Gastroesophageal sphincter (tissue), 3 donors: ENCODE measurements around the gene SND1.

Experiments used
- CTCF ChIP-seq, 4 experiments: fragments of 200-600 bp in 2 of 4; fragments of 450-650 bp in 2 of 4; sonication (generic) in 1 of 4; IDR thresholded peaks; one replicate each; pipeline ENCODE4 v1.5.1; 2017 to 2019; ENCODE audit warnings: antibody characterized with exemption in 4 of 4, mild to moderate bottlenecking in 2 of 4, moderate library complexity in 2 of 4
- POLR2A ChIP-seq, 2 donors: fragments of 450-650 bp; IDR thresholded peaks; one replicate each; pipeline ENCODE4 v1.6.1; 2017; ENCODE audit warnings: antibody characterized with exemption in 2 of 2, mild to moderate bottlenecking in 2 of 2, moderate library complexity in 1 of 2

DNA sequence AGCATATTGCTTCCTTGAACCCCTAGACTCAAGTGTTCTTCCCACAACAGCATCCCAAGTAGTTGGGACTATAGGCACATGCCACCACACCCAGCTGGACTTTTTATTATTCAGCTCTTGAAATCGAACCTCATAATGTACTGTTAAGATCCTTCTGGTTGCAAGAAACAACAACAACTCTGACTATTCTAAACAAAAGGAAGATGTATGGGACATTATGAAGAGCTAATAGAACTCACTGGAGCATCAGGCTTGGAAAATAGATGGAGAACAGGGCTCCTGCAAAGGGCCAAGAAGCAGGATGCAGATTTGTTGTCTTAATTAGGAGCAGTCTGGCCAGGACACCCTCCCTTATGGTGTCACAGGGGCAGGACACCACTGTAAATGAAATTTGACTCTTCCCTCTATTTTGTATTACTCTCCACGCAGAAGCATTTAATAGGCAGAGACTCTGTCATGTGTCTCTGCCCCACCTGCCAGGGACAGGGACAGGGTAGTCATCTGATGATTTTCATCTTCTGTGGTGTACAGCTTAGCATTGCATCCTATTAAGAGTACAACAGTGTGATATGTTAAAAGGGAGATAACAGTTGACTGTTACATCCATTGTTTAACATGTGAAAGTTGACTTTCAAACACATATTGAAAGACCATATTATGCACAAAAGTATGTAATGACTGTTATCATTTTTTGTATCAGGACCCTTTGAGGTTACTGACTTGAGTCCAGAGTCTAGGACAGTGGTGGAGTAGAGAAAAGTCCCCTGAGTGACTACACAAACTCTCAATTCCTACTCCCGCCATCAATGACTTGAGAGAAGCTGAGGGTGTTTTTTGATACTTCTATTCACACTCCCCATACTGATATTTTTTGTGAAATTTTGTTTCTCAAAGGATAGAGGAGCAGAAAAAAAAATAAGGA, 222.0 kb downstream of the SND1 start:
- TF ChIP-seq POLR2A (IDR thresholded peaks at IDR 0.05) (no peak), CTCF (IDR thresholded peaks at IDR 0.05) (no peak)
